H1 (cell line): Measurements from ENCODE around the gene PCDHGB5. TPM values are rescaled to one million over a fixed set of nuclear protein-coding genes. Genes with fewer than 3 reads are reported as not detected.

Experiments
- CTCF ChIA-PET: fragments of 300-600 bp; sonication (Branson Sonifier 250); formaldehyde crosslinking; loops from one replicate; lab custom pipeline; 2021; ENCODE audit not compliant: partially characterized antibody; lab: Charles Lee
- POLR2A ChIA-PET: fragments of 300-600 bp; sonication (Branson Sonifier 250); formaldehyde crosslinking; loops from one replicate; lab custom pipeline; 2021; ENCODE audit warnings: inconsistent platforms; ENCODE audit not compliant: partially characterized antibody; lab: Charles Lee
- DNase-seq, 2 experiments: peaks; one replicate each; pipeline versions ENCODE4 v3.0.0 to v3.0.0-alpha.2; 2010 to 2022; ENCODE audit warnings: low spot score in 2 of 2, low read depth in 1 of 2, mixed read lengths in 1 of 2
- FAIRE-seq: peaks from 2 replicates; lab custom pipeline; 2011; peaks lifted over from hg19 to GRCh38; lab: Jason Lieb, UNC
- H2AFZ ChIP-seq: 2 replicates; pipeline ENCODE4 v1.8.1; 2012; ENCODE audit warnings: low read length, inconsistent platforms
- H2AK5ac ChIP-seq: 2 replicates; pipeline ENCODE4 v1.6.1; 2013; ENCODE audit warnings: low read depth, low read length
- H2BK120ac ChIP-seq: replicated peaks from 2 replicates; pipeline ENCODE3; 2013; ENCODE audit warnings: low read depth, low read length, inconsistent platforms
- H2BK12ac ChIP-seq: 2 replicates; pipeline ENCODE4 v1.6.1; 2013; ENCODE audit warnings: low read depth, low read length
- H2BK15ac ChIP-seq: 2 replicates; pipeline ENCODE4 v1.6.1; 2013; ENCODE audit warnings: low read length
- H2BK20ac ChIP-seq: 2 replicates; pipeline ENCODE4 v1.6.1; 2013; ENCODE audit warnings: low read length
- H2BK5ac ChIP-seq: 2 replicates; pipeline ENCODE4 v1.6.1; 2013; ENCODE audit warnings: low read depth, low read length
- H3K14ac ChIP-seq: 2 replicates; pipeline ENCODE4 v1.6.1; 2013; ENCODE audit warnings: inconsistent platforms; ENCODE audit not compliant: insufficient read length
- H3K18ac ChIP-seq: 2 replicates; pipeline ENCODE4 v1.6.1; 2013; ENCODE audit warnings: low read length; ENCODE audit errors: extremely low read depth
- H3K23ac ChIP-seq: 2 replicates; pipeline ENCODE4 v1.6.1; 2013; ENCODE audit warnings: inconsistent platforms; ENCODE audit not compliant: insufficient read length
- H3K23me2 ChIP-seq: 2 replicates; pipeline ENCODE4 v1.6.1; 2013; ENCODE audit warnings: low read depth, low read length
- H3K27ac ChIP-seq: 2 replicates; pipeline ENCODE4 v1.6.1; 2011; ENCODE audit warnings: low read depth, low read length, inconsistent platforms
- H3K27me3 ChIP-seq, 4 experiments: replicated peaks in 1 of 4; 1 replicate in 1 of 4; 2 replicates in 3 of 4; pipeline versions ENCODE4 v1.6.1 to v1.8.1; 2011 to 2013; ENCODE audit warnings: low read length in 3 of 4, mild to moderate bottlenecking in 3 of 4, inconsistent platforms in 2 of 4, mixed read lengths in 2 of 4, moderate library complexity in 1 of 4; ENCODE audit not compliant: control insufficient read depth in 3 of 4, insufficient read depth in 3 of 4; ENCODE audit errors: extremely low read depth in 1 of 4
- H3K36me3 ChIP-seq, 4 experiments: 2 replicates each; pipeline versions ENCODE4 v1.6.1 to v1.8.1; 2011 to 2013; ENCODE audit warnings: mild to moderate bottlenecking in 4 of 4, low read length in 3 of 4, moderate library complexity in 2 of 4, control low read depth in 1 of 4, inconsistent platforms in 1 of 4; ENCODE audit not compliant: insufficient read depth in 4 of 4, control insufficient read depth in 2 of 4
- H3K4ac ChIP-seq: replicated peaks from 2 replicates; pipeline ENCODE3; 2013; ENCODE audit warnings: low read length, low read depth, mixed read lengths, inconsistent platforms; ENCODE audit not compliant: insufficient read length
- H3K4me1 ChIP-seq, 4 experiments: replicated peaks in 1 of 4; 1 replicate in 1 of 4; 2 replicates in 3 of 4; pipeline versions ENCODE4 v1.6.1 to v1.8.1; 2011 to 2013; ENCODE audit warnings: low read length in 3 of 4, inconsistent platforms in 2 of 4, mixed read lengths in 1 of 4; ENCODE audit not compliant: insufficient read depth in 4 of 4, control insufficient read depth in 3 of 4
- H3K4me2 ChIP-seq, 2 experiments: 2 replicates each; pipeline versions ENCODE4 v1.6.1 to v1.8.1; 2011 to 2013; ENCODE audit warnings: low read depth in 2 of 2, low read length in 2 of 2, control low read depth in 1 of 2, inconsistent platforms in 1 of 2, mild to moderate bottlenecking in 1 of 2; ENCODE audit not compliant: insufficient read depth in 1 of 2
- H3K4me3 ChIP-seq, 4 experiments: fragments of 200-600, 300-600 bp in 1 of 4; sonication (generic), shearing (Covaris generic), sonication (Bioruptor Twin) in 1 of 4; 2 replicates each; pipeline versions ENCODE4 v1.5.1 to v1.8.1; 2011 to 2016; ENCODE audit warnings: low read length in 4 of 4, low read depth in 3 of 4, control low read depth in 2 of 4, inconsistent platforms in 2 of 4, mild to moderate bottlenecking in 2 of 4, mixed read lengths in 1 of 4, moderate library complexity in 1 of 4; ENCODE audit not compliant: insufficient read depth in 2 of 4; ENCODE audit errors: extremely low read depth in 1 of 4
- H3K56ac ChIP-seq: replicated peaks from 2 replicates; pipeline ENCODE3; 2013; ENCODE audit warnings: low read depth, mild to moderate bottlenecking, mixed read lengths, low read length, inconsistent platforms; ENCODE audit not compliant: insufficient read length
- H3K79me1 ChIP-seq: 2 replicates; pipeline ENCODE4 v1.6.1; 2013; ENCODE audit warnings: low read depth, low read length, control low read depth
- H3K79me2 ChIP-seq, 2 experiments: 2 replicates each; pipeline versions ENCODE4 v1.6.1 to v1.8.1; 2012 to 2013; ENCODE audit warnings: low read length in 2 of 2, mild to moderate bottlenecking in 2 of 2, inconsistent platforms in 1 of 2; ENCODE audit not compliant: insufficient read depth in 2 of 2, control insufficient read depth in 1 of 2
- H3K9ac ChIP-seq, 4 experiments: replicated peaks in 1 of 4; 1 replicate in 1 of 4; 2 replicates in 3 of 4; pipeline versions ENCODE4 v1.6.1 to v1.8.1; 2011 to 2013; ENCODE audit warnings: low read depth in 3 of 4, low read length in 3 of 4, control low read depth in 2 of 4, mild to moderate bottlenecking in 2 of 4, moderate library complexity in 2 of 4, inconsistent platforms in 1 of 4; ENCODE audit errors: extremely low read depth in 1 of 4
- H3K9me3 ChIP-seq, 2 experiments: 2 replicates each; pipeline versions ENCODE4 v1.6.1 to v1.8.1; 2012 to 2013; ENCODE audit warnings: mild to moderate bottlenecking in 2 of 2, moderate library complexity in 2 of 2, control low read depth in 1 of 2, inconsistent platforms in 1 of 2, low read depth in 1 of 2, low read length in 1 of 2, mixed read lengths in 1 of 2; ENCODE audit not compliant: insufficient read depth in 2 of 2
- H4K20me1 ChIP-seq, 2 experiments: replicated peaks in 1 of 2; 2 replicates each; pipeline versions ENCODE3 to v1.8.1; 2011 to 2013; ENCODE audit warnings: inconsistent platforms in 2 of 2, low read length in 2 of 2, mild to moderate bottlenecking in 1 of 2; ENCODE audit not compliant: insufficient read depth in 2 of 2, control insufficient read depth in 1 of 2
- H4K5ac ChIP-seq: 2 replicates; pipeline ENCODE4 v1.6.1; 2013; ENCODE audit warnings: low read length, low read depth, mixed read lengths, inconsistent platforms; ENCODE audit not compliant: insufficient read length
- H4K8ac ChIP-seq: 2 replicates; pipeline ENCODE4 v1.8.0; 2013; ENCODE audit warnings: mild to moderate bottlenecking, moderate library complexity, low read length, inconsistent platforms; ENCODE audit not compliant: insufficient read depth; ENCODE audit errors: extremely low read depth
- H4K91ac ChIP-seq: replicated peaks from 2 replicates; pipeline ENCODE3; 2013; ENCODE audit warnings: low read length, mixed read lengths, inconsistent platforms; ENCODE audit not compliant: insufficient read length
- BRCA1 ChIP-seq: IDR thresholded peaks from 2 replicates; pipeline ENCODE4 v1.6.1; 2012; ENCODE audit warnings: low read depth, low read length, improper control_type of control experiment
- RAD21 ChIP-seq, 2 experiments: IDR thresholded peaks in 1 of 2; conservative IDR thresholded peaks in 1 of 2; 2 replicates each; pipeline ENCODE4 v1.6.1; 2011; ENCODE audit warnings: low read depth in 2 of 2, low read length in 2 of 2, improper control_type of control experiment in 1 of 2, inconsistent platforms in 1 of 2, mild to moderate bottlenecking in 1 of 2, moderate library complexity in 1 of 2
- WGBS, 2 experiments: shearing (Covaris generic) in 1 of 2; methylation state at CpG; one replicate each; pipeline versions ENCODE4 v1.1.6 to v1.1.7; 2013 to 2015; ENCODE audit warnings: low lambda C conversion rate in 2 of 2, mixed read lengths in 2 of 2, inconsistent platforms in 1 of 2, low coverage in 1 of 2, missing lambda C conversion rate in 1 of 2; ENCODE audit not compliant: insufficient replicate concordance in 2 of 2, insufficient coverage in 1 of 2, insufficient read length in 1 of 2; ENCODE audit errors: extremely low coverage in 1 of 2, missing lambda C conversion rate in 1 of 2; 5-methylcytosine and 5-hydroxymethylcytosine counted together
- polyA plus RNA-seq, 7 experiments: library from polyadenylated mRNA; depleted of rRNA in 3 of 7; stranded (reverse) in 5 of 7; unstranded in 2 of 7; fragments of >200 nt in 5 of 7; fragments of 200-250 nt in 2 of 7; gene quantifications; 1 replicate in 5 of 7; 2 replicates in 1 of 7; 4 replicates in 1 of 7; pipeline versions ENCODE4 v1.2.1 to v1.2.3, GENCODE V29; 2011 to 2013; ENCODE audit warnings: missing spikeins in 2 of 7, mixed read lengths in 2 of 7
- total RNA-seq: library from RNA; stranded (reverse); fragmentation: NEBNext Ultra II Directional; extraction: Animal tissue kit (Norgen Biotek cat#: 25700); gene quantifications from 2 replicates; pipeline ENCODE4 v1.2.1, GENCODE V29; 2021

The PCDHGB5 gene
- total and polyA plus RNA-seq, 2 of the 8 experiments (the other 6 are each of a cell fraction or from before 2014, with no cell fraction given) = 1.1 to 2.6 TPM

DNA sequence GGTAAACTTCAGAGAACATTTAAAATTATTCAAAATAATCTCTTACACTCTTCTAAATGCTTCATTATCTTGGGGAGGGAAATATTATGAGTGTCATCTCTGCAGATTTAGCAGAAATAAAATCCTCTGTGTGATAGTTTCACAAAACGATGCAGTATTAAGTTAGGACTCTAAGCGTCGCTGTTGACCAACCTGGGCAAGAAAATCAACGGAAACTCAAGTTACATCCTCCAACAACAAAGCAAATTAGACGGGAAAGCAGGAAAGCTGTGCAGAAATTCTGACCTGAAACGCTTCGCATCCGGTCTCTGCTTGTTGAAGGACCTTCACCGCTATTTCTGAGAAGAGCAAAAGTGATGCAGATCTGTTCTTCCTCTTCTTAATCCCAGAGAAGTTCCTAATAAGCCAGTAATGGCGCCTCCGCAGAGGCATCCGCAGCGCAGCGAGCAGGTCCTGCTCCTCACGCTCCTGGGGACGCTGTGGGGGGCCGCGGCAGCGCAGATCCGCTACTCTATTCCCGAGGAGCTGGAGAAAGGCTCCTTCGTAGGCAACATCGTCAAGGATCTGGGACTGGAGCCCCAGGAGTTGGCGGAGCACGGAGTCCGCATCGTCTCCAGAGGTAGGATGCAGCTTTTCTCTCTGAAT lies 24.0 kb upstream of the PCDHGB5 start, which contains the start of gene PCDHGA6:
TSS of gene PCDHGA6 (plus strand) at position 219 of the 645 bp plus-strand sequence. CDS start at position 412, 193 bp downstream.
- H3K27ac ChIP-seq = no peak within 1 kb of the TSS
- H4K5ac ChIP-seq = no peak within 1 kb of the TSS
- H3K36me3 ChIP-seq = peaks cover 0 to 3% (median 0%) of the 10 kb centered on the region in 4 experiments; a peak in 2 of 8 replicates
- H3K4me1 ChIP-seq = no peaks in the 10 kb centered on the region
- peaks cover 36 to 51% of the 10 kb centered on the region in 2 experiments; a peak in 3 of 4 replicates for H3K9me3 ChIP-seq
- no peak within 1 kb of the TSS for H3K18ac ChIP-seq
- no peak within 1 kb of the TSS for H2BK15ac ChIP-seq
- no peaks in the 10 kb centered on the region for H4K20me1 ChIP-seq
- WGBS, 2 experiments = 96% methylated on average over 27 of the region's 27 CpGs; no CpG with 5 or more reads in 1 of the 2 experiments
- no peak within 1 kb of the TSS for H4K8ac ChIP-seq
- ChIA-PET CTCF (interaction anchor here (0.8 to 2.9 kb wide), 14 partner anchors 9 to 184 kb away, joined by 3 to 11 read pairs (median 4); partner anchors contain the start of genes PCDHGA10, PCDHGA5, PCDHGB2 and PCDHGB4), POLR2A (interaction anchor here (1.3 kb wide), 1 partner anchor 17 kb away, joined by 3 read pairs; no protein-coding TSS in a partner anchor)
- H2BK120ac ChIP-seq = no peak within 1 kb of the TSS
- no peak within 1 kb of the TSS for H2BK20ac ChIP-seq
- H3K23me2 ChIP-seq = no peaks in the 10 kb centered on the region
- H2BK5ac ChIP-seq = no peak within 1 kb of the TSS
- H3K23ac ChIP-seq = no peak within 1 kb of the TSS
- no peak within 1 kb of the TSS for H3K4ac ChIP-seq
- H4K91ac ChIP-seq = no peak within 1 kb of the TSS
- H3K4me3 ChIP-seq = no peak within 1 kb of the TSS
- no peak within 1 kb of the TSS for H3K9ac ChIP-seq
- no peak for TF ChIP-seq BRCA1
- TF ChIP-seq RAD21 (IDR thresholded peaks at IDR 0.05 in 1 of 2, conservative IDR thresholded peaks at IDR 0.05 in 1 of 2; ENCODE audit: low read depth in 2 of 2, low read length in 2 of 2) = 0 out of 4 replicates have a peak, but pooled peaks of 1 of the 2 experiments have one; percentile 9
- FAIRE-seq (no peak), DNase-seq (no peak)
- no peaks in the 10 kb centered on the region for H3K79me2 ChIP-seq
- H3K4me2 ChIP-seq = no peak within 1 kb of the TSS
- H2AK5ac ChIP-seq = no peak within 1 kb of the TSS
- no peaks in the 10 kb centered on the region for H3K27me3 ChIP-seq
- no peak within 1 kb of the TSS for H3K14ac ChIP-seq
- no peak within 1 kb of the TSS for H2AFZ ChIP-seq
- no peak within 1 kb of the TSS for H2BK12ac ChIP-seq
- H3K79me1 ChIP-seq = no peaks in the 10 kb centered on the region
- H3K56ac ChIP-seq = no peak within 1 kb of the TSS
